NCI-H510A (cell line): ENCODE data around the gene SGF29.
"Not testable (repeated sequence)": the region's sequence is repeated elsewhere in the genome, so short reads cannot be mapped to it uniquely, and the experiment has no call there.

ENCODE experiments used
- DNase-seq: peaks from one replicate; lab custom pipeline; 2025; lab: John Stamatoyannopoulos, UW

SGF29 gene

GRCh38 chr16:28612359-28613280, 58.9 kb downstream of the SGF29 start:
- DNase-seq = not testable (repeated sequence)

GRCh38 chr16:28613912-28614311, 60.2 kb downstream of the SGF29 start:
- not testable (repeated sequence) for DNase-seq

GRCh38 chr16:28614561-28614960, 60.8 kb downstream of the SGF29 start:
- DNase-seq = not testable (repeated sequence)

- not testable (repeated sequence) for DNase-seq
Observed at GRCh38 chr16:28615486-28616223, 61.9 kb downstream of the SGF29 start.

- not testable (repeated sequence) for DNase-seq
Observed at GRCh38 chr16:28616224-28616577, 62.5 kb downstream of the SGF29 start.

GRCh38 chr16:28616636-28617035, 62.9 kb downstream of the SGF29 start:
- DNase-seq = no peak

- no peak for DNase-seq
Observed at GRCh38 chr16:28617874-28618273, 64.2 kb downstream of the SGF29 start.

GRCh38 chr16:28620316-28620715, 66.6 kb downstream of the SGF29 start:
- not testable (repeated sequence) for DNase-seq

- no peak for DNase-seq
Observed at GRCh38 chr16:28621481-28622155, 67.9 kb downstream of the SGF29 start.

GRCh38 chr16:28622532-28623171, 68.9 kb downstream of the SGF29 start:
- not testable (repeated sequence) for DNase-seq

GRCh38 chr16:28623172-28623711, 69.5 kb downstream of the SGF29 start:
- peak; percentile 96 for DNase-seq

GRCh38 chr16:28630905-28631304, 77.2 kb downstream of the SGF29 start:
- not testable (repeated sequence) for DNase-seq

- DNase-seq = not testable (repeated sequence)
Observed at GRCh38 chr16:28636093-28636823, 82.5 kb downstream of the SGF29 start.

- not testable (repeated sequence) for DNase-seq
Observed at GRCh38 chr16:28637765-28638164, 84.0 kb downstream of the SGF29 start, which contains the start of gene NPIPB8. TSS of gene NPIPB8 (plus strand) at chr16:28638065. CDS start at chr16:28638361, 296 bp downstream.

- not testable (repeated sequence) for DNase-seq
Observed at GRCh38 chr16:28638359-28638758, 84.6 kb downstream of the SGF29 start.

- not testable (repeated sequence) for DNase-seq
Observed at GRCh38 chr16:28639959-28640358, 86.2 kb downstream of the SGF29 start.
